Esophagus squamous epithelium (tissue), 4 donors: ENCODE measurements around the gene GFRA1.

Experiments
- CTCF ChIP-seq, 6 experiments: fragments of 450-650 bp in 4 of 6; fragments of 200-600 bp in 2 of 6; sonication (generic) in 2 of 6; IDR thresholded peaks; one replicate each; pipeline ENCODE4 v1.5.1; 2016 to 2019; ENCODE audit warnings: antibody characterized with exemption in 6 of 6, mild to moderate bottlenecking in 4 of 6, moderate library complexity in 4 of 6
- POLR2A ChIP-seq, 4 donors: fragments of 450-650 bp; IDR thresholded peaks; one replicate each; pipeline ENCODE4 v1.6.1; 2017; ENCODE audit warnings: antibody characterized with exemption in 4 of 4, mild to moderate bottlenecking in 4 of 4, moderate library complexity in 3 of 4

GRCh38 chr10:116113721-116114501, 159.1 kb downstream of the GFRA1 start:
- TF ChIP-seq CTCF (IDR thresholded peaks at IDR 0.05) (no peak), POLR2A (IDR thresholded peaks at IDR 0.05) (no peak)
